ENCODE data around the gene ARGLU1.
A peak's percentile ranks its signal among the peaks of the same experiment; 100 is the strongest.

ARGLU1 gene

DNA sequence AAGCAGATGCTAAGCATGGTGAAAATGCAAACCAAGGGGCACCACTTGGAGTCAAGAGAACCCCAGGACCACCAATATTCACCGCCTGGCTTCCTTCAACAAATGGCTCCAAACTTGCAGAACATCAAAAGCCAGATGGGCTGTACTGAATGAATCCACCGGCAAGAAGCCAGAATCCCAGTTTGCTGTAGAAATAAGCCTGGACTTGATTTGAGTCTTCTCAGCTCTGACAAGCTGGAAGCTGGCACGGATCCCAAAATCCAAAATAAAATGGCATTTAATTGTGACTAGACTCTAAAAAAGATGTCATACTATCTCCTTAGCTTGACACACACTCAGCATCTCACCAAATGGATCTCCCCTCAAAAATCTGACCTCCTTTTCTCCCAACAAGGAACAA, 44.4 kb downstream of the ARGLU1 start:
- H3K4me3 ChIP-seq (ENCODE audit: low read length) = no peak overlapping the region
- TF ChIP-seq, protein P1, sequence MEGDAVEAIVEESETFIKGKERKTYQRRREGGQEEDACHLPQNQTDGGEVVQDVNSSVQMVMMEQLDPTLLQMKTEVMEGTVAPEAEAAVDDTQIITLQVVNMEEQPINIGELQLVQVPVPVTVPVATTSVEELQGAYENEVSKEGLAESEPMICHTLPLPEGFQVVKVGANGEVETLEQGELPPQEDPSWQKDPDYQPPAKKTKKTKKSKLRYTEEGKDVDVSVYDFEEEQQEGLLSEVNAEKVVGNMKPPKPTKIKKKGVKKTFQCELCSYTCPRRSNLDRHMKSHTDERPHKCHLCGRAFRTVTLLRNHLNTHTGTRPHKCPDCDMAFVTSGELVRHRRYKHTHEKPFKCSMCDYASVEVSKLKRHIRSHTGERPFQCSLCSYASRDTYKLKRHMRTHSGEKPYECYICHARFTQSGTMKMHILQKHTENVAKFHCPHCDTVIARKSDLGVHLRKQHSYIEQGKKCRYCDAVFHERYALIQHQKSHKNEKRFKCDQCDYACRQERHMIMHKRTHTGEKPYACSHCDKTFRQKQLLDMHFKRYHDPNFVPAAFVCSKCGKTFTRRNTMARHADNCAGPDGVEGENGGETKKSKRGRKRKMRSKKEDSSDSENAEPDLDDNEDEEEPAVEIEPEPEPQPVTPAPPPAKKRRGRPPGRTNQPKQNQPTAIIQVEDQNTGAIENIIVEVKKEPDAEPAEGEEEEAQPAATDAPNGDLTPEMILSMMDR (conservative IDR thresholded peaks at IDR 0.05; ENCODE audit: low read length) = no peak
- peak; percentile 56 for DNase-seq (ENCODE audit: low read depth)

DNA sequence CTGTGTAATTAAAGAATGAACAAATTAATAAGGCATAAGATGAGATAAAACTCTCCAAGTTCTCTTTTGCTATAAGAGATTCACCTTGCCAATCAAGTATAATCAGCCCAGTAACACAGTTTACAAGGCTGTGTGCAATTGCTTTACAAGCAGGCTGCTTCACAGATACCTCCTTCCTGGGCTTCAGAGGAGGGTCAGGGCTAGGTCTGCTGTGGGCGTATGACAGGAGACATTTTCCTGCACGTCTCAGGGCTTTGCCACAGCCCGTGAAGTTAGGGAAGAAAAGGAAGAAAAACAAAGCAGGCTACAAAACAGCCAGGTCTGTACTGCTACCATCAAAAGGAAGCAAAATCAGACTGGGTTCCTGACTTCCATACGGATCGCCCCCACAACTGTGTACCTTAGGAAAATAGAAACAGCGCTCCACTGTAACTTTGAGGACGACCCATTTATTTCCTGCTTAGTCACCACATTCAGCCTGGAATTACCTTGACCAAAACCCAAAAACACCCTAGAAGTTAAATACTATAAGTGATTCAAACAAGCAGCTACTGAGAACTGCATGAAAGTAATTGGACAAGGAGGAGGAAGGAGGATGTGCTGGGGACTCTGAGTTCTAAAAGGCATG, 44.9 kb downstream of the ARGLU1 start:
- TF ChIP-seq, protein P1 (conservative IDR thresholded peaks at IDR 0.05; ENCODE audit: low read length) = no peak
- DNase-seq (ENCODE audit: low read depth) = no peak
- no peak overlapping the region for H3K4me3 ChIP-seq (ENCODE audit: low read length)

DNA sequence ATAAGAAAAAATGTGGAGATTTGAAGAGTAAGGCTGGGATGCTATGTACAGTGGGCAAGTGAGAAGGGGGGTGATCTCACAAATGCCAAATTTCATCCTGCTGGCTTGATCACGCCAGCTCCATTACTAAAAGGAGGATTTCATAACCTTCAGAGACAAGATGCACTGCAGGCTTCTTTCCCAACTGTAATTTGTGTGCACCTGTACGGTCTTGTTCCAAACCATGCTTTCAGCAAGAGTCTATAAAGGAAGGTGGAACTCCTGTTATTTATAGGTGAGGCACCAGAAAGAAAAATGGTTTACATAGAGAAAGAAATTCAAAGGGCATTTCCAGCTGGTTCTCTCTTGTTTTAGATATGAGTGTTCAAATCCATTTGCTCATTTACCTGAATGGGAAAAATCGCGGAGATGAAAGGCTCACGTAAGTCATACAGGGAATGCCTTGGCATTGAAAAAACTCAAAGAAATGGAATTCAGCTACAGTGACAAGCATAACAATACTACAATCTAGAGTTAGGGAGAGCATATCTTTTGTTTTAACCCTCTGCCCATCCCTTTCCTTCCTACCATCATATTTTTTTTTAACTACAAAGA, 45.7 kb downstream of the ARGLU1 start:
- H3K4me3 ChIP-seq (ENCODE audit: low read length) = no peak overlapping the region
- no peak for DNase-seq (ENCODE audit: low read depth)
- TF ChIP-seq, protein P1 (conservative IDR thresholded peaks at IDR 0.05; ENCODE audit: low read length) = no peak

DNA sequence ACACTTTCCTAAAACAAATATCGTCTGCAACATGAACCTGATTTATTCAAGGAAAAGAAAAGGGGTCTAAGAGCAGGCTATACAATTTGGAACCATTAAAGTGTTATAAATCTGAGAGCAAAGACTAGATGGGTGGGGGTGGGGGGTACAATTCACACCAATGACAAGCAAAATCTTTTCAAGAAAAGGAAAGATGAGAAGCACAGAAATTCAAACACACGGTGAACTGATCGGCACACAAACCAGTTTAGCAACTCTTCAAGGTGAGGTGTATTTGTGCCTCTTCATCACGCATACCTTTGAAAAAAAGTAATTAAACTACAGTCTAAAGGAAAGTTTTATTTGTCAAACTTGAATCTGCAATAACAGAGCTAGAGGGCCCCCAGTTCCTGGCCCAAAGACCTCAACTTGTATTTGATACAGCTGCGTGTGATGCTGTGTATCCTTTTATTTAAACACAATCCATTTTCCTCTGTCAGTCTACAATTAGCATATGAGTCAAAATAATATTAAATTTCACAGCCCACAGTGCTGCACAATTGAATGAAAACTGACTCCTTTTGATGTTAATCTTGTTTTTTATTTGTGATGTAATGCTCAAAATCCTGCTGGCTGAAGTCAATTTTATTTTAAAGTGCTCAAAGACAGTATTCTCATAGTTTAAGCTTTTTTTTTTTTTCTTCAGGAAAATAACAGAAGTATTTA, 46.7 kb downstream of the ARGLU1 start:
- TF ChIP-seq, protein P1 (conservative IDR thresholded peaks at IDR 0.05; ENCODE audit: low read length) = no peak
- H3K4me3 ChIP-seq (ENCODE audit: low read length) = no peak overlapping the region
- no peak for DNase-seq (ENCODE audit: low read depth)

DNA sequence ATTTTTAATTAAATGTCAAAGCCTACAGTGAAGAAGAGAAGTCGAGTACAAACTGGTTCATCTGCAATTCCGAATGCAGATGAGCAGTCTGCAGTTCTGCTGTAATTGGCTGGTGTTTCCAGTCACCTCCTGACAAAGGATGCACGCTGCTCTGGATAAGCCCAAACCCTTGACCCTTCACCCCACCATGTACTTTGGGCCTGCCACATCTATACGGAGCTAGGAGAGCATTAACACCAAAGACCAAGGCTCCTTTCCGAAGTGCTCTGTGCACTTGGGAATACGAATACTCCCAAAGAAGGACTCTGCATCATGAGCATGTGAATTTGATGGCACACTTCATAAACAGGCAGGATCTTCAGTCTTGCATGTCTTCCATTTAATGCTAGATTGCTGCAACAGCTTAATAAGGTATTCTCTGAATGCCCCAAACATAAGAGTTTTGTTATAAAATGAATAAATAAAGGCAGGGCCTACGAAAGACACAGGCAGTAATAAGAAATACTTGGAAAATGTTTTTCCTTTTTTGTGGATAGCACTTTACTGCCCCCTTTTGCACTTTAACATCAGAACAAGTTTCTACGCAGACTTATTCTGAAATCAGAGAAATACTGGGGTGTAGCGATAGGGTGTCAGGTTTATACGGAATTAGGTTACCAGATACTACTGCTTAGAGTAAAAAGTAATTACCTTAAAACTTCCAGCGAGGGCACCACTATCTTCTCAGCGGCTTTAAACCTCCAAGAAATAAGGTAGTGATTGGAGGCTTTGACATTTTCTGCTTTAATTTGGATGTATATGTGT, 47.5 kb downstream of the ARGLU1 start:
- DNase-seq (ENCODE audit: low read depth) = peak; percentile 45
- TF ChIP-seq, protein P1 (conservative IDR thresholded peaks at IDR 0.05; ENCODE audit: low read length) = peak; percentile 63
- H3K4me3 ChIP-seq (ENCODE audit: low read length) = no peak overlapping the region

DNA sequence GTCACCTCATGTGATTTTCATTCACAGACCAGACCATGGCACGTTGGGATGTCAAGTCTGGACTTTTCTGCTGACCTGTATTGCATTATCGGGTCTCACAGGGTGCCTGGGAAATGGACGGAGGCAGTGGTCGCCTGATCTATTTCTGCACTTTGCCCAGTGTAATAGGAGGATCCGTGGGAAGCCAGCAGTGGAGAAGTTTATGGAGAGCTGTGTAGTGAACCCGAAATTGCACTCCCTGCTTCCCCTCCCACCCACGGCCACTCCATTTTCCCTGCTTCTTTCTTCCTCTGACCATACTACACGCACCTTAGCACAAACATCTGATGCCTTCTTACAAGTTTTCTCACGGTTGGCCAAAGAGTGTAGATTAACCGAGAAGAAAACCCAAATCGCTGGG, 49.4 kb downstream of the ARGLU1 start:
- TF ChIP-seq, protein P1 (conservative IDR thresholded peaks at IDR 0.05; ENCODE audit: low read length) = no peak
- H3K4me3 ChIP-seq (ENCODE audit: low read length) = no peak overlapping the region
- no peak for DNase-seq (ENCODE audit: low read depth)

Data from AG10803 (cell line).